Activated naive CD4-positive, alpha-beta T cell treated with anti-CD3 and anti-CD28 coated beads, Interleukin-2, amount 50 U/mL, for 24 hours (primary cell): ENCODE measurements around the gene SPRY1.

ENCODE experiments used
- H3K27ac Mint-ChIP-seq: one replicate; pipeline ENCODE4 v1.8.0; 2021; ENCODE audit warnings: mild to moderate bottlenecking, mixed read lengths
- H3K27me3 Mint-ChIP-seq: one replicate; pipeline ENCODE4 v1.8.0; 2021; ENCODE audit warnings: mixed read lengths
- H3K36me3 Mint-ChIP-seq: one replicate; pipeline ENCODE4 v1.8.0; 2021; ENCODE audit warnings: mixed read lengths
- H3K4me1 Mint-ChIP-seq: one replicate; pipeline ENCODE4 v1.8.0; 2021; ENCODE audit warnings: mixed read lengths
- H3K4me3 Mint-ChIP-seq: one replicate; pipeline ENCODE4 v1.8.0; 2021; ENCODE audit warnings: mild to moderate bottlenecking, mixed read lengths
- H3K9me3 Mint-ChIP-seq: one replicate; pipeline ENCODE4 v1.8.0; 2021; ENCODE audit warnings: mixed read lengths

The SPRY1 gene

GRCh38 chr4:123415977-123416376, 19.4 kb downstream of the SPRY1 start:
- Mint-ChIP-seq H3K27ac (peak overlapping the region; percentile 0), H3K9me3 (no peaks in the 10 kb centered on the region), H3K27me3 (no peaks in the 10 kb centered on the region), H3K4me1 (peaks cover 45% of the 10 kb centered on the region), H3K4me3 (no peak overlapping the region), H3K36me3 (no peaks in the 10 kb centered on the region)

GRCh38 chr4:123417813-123418212, 21.2 kb downstream of the SPRY1 start:
- H3K4me1 Mint-ChIP-seq, result peaks cover 54% of the 10 kb centered on the region
- H3K27me3 Mint-ChIP-seq, result no peaks in the 10 kb centered on the region
- H3K27ac Mint-ChIP-seq, result no peak overlapping the region
- H3K4me3 Mint-ChIP-seq, result no peak overlapping the region
- H3K36me3 Mint-ChIP-seq, result no peaks in the 10 kb centered on the region
- no peaks in the 10 kb centered on the region for H3K9me3 Mint-ChIP-seq

- Mint-ChIP-seq H3K4me3 (no peak overlapping the region), H3K4me1 (peaks cover 54% of the 10 kb centered on the region), H3K27me3 (no peaks in the 10 kb centered on the region), H3K9me3 (no peaks in the 10 kb centered on the region), H3K36me3 (no peaks in the 10 kb centered on the region), H3K27ac (peak overlapping the region; percentile 15)
Measured at GRCh38 chr4:123418351-123418931, 21.8 kb downstream of the SPRY1 start.

GRCh38 chr4:123419885-123420755, 23.5 kb downstream of the SPRY1 start:
- H3K9me3 Mint-ChIP-seq, result no peaks in the 10 kb centered on the region
- H3K4me1 Mint-ChIP-seq, result peaks cover 57% of the 10 kb centered on the region
- peak overlapping the region; percentile 63 for H3K4me3 Mint-ChIP-seq
- peak overlapping the region; percentile 93 for H3K27ac Mint-ChIP-seq
- no peaks in the 10 kb centered on the region for H3K27me3 Mint-ChIP-seq
- H3K36me3 Mint-ChIP-seq, result no peaks in the 10 kb centered on the region

- Mint-ChIP-seq H3K36me3 (no peaks in the 10 kb centered on the region), H3K27me3 (no peaks in the 10 kb centered on the region), H3K4me3 (peak overlapping the region; percentile 59), H3K27ac (peak overlapping the region; percentile 86), H3K9me3 (no peaks in the 10 kb centered on the region), H3K4me1 (peaks cover 53% of the 10 kb centered on the region)
Measured at GRCh38 chr4:123421227-123421936, 24.8 kb downstream of the SPRY1 start.

GRCh38 chr4:123421937-123422781, 25.6 kb downstream of the SPRY1 start:
- Mint-ChIP-seq H3K4me1 (peaks cover 47% of the 10 kb centered on the region), H3K36me3 (no peaks in the 10 kb centered on the region), H3K4me3 (peak overlapping the region; percentile 59), H3K27me3 (no peaks in the 10 kb centered on the region), H3K27ac (peak overlapping the region; percentile 86), H3K9me3 (no peaks in the 10 kb centered on the region)

GRCh38 chr4:123423819-123424218, 27.2 kb downstream of the SPRY1 start:
- peak overlapping the region; percentile 41 for H3K27ac Mint-ChIP-seq
- H3K27me3 Mint-ChIP-seq, result no peaks in the 10 kb centered on the region
- H3K36me3 Mint-ChIP-seq, result no peaks in the 10 kb centered on the region
- H3K9me3 Mint-ChIP-seq, result peaks cover 8% of the 10 kb centered on the region
- peaks cover 37% of the 10 kb centered on the region for H3K4me1 Mint-ChIP-seq
- peak overlapping the region; percentile 30 for H3K4me3 Mint-ChIP-seq

GRCh38 chr4:123427951-123428350, 31.4 kb downstream of the SPRY1 start:
- Mint-ChIP-seq H3K36me3 (no peaks in the 10 kb centered on the region), H3K9me3 (peaks cover 8% of the 10 kb centered on the region), H3K27me3 (no peaks in the 10 kb centered on the region), H3K27ac (no peak overlapping the region), H3K4me1 (peaks cover 10% of the 10 kb centered on the region), H3K4me3 (no peak overlapping the region)

- no peak overlapping the region for H3K27ac Mint-ChIP-seq
Measured at GRCh38 chr4:123430031-123430430, 33.4 kb downstream of the SPRY1 start.

GRCh38 chr4:123430501-123430900, 33.9 kb downstream of the SPRY1 start:
- peaks cover 8% of the 10 kb centered on the region for H3K9me3 Mint-ChIP-seq
- no peak overlapping the region for H3K4me3 Mint-ChIP-seq
- H3K4me1 Mint-ChIP-seq, result peaks cover 5% of the 10 kb centered on the region
- no peaks in the 10 kb centered on the region for H3K27me3 Mint-ChIP-seq
- no peaks in the 10 kb centered on the region for H3K36me3 Mint-ChIP-seq
- no peak overlapping the region for H3K27ac Mint-ChIP-seq

More at GRCh38 chr4:123430031-123430430, 33.4 kb downstream of the SPRY1 start:
- Mint-ChIP-seq H3K36me3 (no peaks in the 10 kb centered on the region), H3K9me3 (peaks cover 8% of the 10 kb centered on the region), H3K4me3 (no peak overlapping the region), H3K4me1 (peaks cover 5% of the 10 kb centered on the region), H3K27me3 (no peaks in the 10 kb centered on the region)

GRCh38 chr4:123433573-123433972, 37.0 kb downstream of the SPRY1 start:
- peak overlapping the region; percentile 31 for H3K27ac Mint-ChIP-seq
- peaks cover 5% of the 10 kb centered on the region for H3K4me1 Mint-ChIP-seq
- no peaks in the 10 kb centered on the region for H3K9me3 Mint-ChIP-seq
- no peaks in the 10 kb centered on the region for H3K36me3 Mint-ChIP-seq
- peaks cover 2% of the 10 kb centered on the region for H3K27me3 Mint-ChIP-seq
- H3K4me3 Mint-ChIP-seq, result no peak overlapping the region

- Mint-ChIP-seq H3K36me3 (no peaks in the 10 kb centered on the region), H3K27me3 (peaks cover 2% of the 10 kb centered on the region), H3K4me3 (no peak overlapping the region), H3K9me3 (no peaks in the 10 kb centered on the region), H3K4me1 (peaks cover 5% of the 10 kb centered on the region), H3K27ac (no peak overlapping the region)
Measured at GRCh38 chr4:123433976-123434375, 37.4 kb downstream of the SPRY1 start.

- Mint-ChIP-seq H3K36me3 (no peaks in the 10 kb centered on the region), H3K4me3 (no peak overlapping the region), H3K27ac (no peak overlapping the region), H3K9me3 (no peaks in the 10 kb centered on the region), H3K4me1 (peaks cover 2% of the 10 kb centered on the region), H3K27me3 (peaks cover 2% of the 10 kb centered on the region)
Measured at GRCh38 chr4:123435246-123436113, 38.9 kb downstream of the SPRY1 start.

- Mint-ChIP-seq H3K27me3 (peaks cover 2% of the 10 kb centered on the region), H3K36me3 (no peaks in the 10 kb centered on the region), H3K4me1 (peaks cover under 1% of the 10 kb centered on the region), H3K27ac (no peak overlapping the region), H3K4me3 (no peak overlapping the region), H3K9me3 (no peaks in the 10 kb centered on the region)
Measured at GRCh38 chr4:123438031-123438430, 41.4 kb downstream of the SPRY1 start.
